ENCODE data around the gene EXOC3.
"Not testable (repeated sequence)": the region's sequence is repeated elsewhere in the genome, so short reads cannot be mapped to it uniquely, and the experiment has no call there.

Gene EXOC3

DNA sequence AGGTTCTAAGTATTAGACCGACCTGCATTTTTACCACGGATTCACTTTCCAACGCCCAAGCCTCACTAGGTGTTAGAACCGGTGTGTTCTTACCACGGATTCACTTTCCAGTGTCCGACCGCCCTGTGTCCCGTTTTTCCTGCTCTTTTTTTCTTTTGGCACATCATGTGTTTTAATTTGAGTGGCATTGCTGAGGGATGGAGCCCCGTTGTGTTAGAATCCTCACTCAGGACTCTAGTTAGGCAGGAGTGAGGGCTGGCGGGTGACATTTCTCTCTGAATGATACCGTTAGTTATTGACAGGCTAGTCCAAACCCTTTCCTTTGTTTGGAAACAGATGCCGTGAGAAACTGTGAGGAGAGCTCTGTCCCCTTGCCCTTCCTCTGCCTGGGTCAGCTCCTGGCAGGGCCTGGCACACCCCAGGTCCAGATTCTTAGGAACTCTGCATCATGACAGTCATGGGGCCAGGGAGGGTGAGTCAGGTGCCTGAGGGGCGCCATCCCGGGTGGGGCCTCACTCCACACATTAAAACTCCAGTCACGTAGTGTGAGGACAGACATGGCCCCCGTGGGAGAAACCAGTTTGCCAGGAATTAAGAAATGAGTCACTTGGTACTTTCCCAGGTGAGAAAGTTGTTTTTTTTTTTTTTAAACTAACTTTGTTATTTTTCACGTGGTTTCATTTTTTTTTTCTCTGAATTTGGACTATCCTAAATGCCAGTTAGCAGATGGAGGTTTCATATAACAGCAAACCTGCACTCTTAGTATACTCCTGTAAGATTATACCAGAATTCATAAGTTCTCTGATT, 15.8 kb downstream of the EXOC3 start:
- no peak for DNase-seq

DNA sequence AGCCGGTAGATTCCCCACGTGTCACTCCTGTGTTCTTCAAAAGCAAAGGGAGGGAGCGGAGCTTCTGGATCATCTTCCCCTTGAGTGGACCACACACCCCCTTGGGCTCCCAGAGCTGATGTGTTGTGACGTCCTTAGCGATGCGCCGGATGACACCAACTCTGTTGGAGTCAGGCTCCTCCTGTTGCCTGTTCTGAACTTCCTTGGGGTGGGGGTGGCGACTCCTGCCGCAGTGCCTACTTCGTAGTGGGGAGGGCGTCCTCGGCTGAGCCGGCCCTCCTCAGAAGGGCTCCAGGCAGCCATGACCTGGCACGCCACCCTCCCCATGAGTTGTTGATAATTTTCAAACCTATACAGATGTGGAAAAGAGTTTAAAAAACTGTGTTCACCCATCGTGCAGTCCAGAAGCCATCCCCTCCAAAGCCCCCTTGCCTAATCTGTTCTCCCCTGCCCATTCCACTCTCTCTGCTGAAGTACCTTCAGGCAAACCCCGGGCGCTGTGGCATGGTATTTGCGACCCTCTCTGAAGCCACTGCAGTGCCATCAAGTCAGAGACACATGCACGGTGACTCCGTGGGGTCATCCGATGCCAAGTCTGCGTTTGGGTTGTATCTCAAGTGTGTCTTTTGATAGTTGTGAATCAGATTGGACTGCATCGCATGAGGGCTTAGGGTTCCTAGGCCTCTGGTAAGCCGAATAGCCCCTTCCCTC, 16.7 kb downstream of the EXOC3 start:
- no peak for DNase-seq

DNA sequence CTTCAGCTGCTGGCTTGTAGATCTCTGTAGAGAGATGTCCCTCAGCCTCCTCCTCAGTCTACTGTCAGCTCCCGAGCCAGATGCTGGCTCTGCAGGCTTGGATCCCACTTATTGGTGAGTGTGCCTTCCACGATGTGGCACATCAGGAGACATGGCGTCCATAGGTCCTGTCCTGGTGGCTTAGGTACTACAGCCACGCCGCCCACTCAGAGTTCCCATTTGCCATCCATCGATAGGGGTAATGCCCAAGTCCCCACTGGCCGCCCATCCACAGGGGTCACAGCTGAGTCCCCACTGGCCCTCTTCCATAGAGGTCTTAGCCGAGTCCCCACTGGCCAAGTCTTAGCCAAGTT, 17.3 kb downstream of the EXOC3 start:
- DNase-seq = no peak

DNA sequence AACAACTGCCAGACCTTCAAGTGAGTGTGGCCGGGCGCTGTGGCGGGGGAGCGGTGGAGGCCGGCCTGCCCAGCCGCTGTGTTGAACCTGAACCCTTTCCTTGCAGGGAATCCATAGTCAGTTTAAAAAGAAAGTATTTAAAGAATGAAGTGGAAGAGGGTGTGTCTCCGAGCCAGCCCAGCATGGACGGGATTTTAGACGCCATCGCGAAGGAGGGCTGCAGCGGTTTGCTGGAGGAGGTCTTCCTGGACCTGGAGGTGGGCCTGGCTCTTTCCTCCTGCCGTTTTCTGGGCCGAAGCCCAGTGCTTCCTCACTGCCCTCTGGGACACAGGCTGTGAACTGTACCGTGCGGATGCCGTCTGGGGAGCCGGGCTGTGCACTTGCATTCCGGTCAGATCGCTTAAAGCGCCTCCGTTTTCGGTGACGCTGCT, 19.1 kb downstream of the EXOC3 start:
- no peak for DNase-seq

DNA sequence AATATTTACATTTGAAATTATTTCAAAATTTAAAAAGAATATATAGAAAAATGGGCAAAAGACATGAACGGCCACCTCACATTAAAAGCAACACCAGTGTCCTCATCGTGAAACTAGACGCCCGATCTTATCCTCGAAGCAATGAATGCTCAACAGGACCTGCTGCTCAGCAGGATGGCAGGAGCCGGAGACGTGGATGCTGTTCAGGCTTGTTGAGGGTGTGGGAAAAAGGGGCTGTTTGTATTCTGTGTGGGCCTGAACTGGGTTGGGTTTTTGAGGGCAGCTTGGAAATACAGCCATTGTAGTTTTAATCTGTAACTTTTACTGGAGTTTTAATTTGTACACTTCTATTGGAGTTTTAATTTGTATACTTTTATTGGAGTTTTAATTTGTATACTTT, 20.3 kb downstream of the EXOC3 start:
- DNase-seq = no peak

DNA sequence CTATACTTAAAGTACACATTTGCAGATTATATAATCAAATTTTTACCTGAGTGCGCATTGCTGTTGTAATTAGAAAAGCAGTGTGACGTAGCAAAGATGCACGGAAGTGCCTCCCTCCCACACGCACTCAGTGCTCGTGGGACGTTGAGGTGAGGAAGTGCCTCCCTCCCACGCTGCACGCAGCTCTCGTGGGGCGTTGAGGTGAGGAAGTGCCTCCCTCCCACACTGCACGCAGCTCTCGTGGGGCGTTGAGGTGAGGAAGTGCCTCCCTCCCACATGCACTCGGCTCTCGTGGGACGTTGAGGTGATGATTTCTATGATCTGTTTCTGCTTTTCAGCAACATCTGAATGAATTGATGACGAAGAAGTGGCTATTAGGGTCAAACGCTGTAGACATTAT, 21.0 kb downstream of the EXOC3 start:
- no peak for DNase-seq

DNA sequence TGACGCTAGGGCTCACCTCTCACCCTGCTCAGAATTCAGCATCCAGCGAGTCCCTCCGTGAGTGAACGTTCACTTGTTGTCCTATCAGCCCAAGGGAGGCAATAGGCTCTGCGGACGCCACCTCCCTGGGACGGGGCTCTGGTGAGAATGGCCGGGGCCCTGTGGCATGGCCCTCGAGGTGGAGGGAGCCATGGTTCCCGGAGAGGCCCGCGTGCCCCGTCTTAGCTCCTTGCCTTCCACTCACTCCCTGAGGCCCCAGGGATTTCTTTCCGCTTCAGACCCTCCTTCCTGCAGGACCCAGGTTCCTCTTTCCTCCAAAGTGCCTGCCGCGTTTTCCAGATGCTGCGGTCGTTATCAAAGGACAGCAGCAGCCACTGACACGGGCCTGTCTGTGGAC, 21.5 kb downstream of the EXOC3 start:
- no peak for DNase-seq

DNA sequence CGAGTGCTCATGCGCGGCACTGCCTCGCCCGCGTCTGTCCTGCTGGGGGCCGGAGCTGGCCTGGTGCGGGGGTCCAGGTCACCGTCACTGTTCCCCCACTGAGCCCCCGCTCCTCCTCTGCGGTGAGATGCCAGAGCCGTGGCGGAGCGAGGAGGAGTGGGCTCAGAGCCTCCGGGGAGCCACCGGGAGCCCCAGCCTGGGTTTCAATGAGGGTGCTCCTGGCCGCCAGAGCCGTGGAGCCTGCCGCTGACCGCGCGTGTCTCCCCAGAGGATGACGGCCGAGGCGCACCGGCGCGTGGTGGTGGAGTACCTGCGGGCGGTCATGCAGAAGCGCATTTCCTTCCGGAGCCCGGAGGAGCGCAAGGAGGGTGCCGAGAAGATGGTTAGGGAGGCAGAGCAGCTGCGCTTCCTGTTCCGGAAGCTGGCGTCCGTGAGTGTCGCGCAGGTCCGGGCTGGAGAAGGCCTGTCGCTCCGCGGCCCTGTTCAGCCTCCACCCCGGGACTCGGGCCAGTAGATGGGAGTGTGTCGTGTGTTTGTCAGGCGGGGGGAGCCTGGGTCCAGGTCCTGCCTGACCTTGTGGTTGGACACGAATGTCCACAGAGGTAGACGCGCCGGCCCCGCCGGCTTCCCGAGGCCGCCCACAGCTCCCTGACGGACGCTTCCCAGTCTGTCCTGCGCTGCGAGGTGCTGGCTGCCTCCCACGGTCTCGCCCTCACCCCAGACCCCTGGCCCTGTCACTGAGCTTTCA, 22.0 kb downstream of the EXOC3 start:
- no peak for DNase-seq

DNA sequence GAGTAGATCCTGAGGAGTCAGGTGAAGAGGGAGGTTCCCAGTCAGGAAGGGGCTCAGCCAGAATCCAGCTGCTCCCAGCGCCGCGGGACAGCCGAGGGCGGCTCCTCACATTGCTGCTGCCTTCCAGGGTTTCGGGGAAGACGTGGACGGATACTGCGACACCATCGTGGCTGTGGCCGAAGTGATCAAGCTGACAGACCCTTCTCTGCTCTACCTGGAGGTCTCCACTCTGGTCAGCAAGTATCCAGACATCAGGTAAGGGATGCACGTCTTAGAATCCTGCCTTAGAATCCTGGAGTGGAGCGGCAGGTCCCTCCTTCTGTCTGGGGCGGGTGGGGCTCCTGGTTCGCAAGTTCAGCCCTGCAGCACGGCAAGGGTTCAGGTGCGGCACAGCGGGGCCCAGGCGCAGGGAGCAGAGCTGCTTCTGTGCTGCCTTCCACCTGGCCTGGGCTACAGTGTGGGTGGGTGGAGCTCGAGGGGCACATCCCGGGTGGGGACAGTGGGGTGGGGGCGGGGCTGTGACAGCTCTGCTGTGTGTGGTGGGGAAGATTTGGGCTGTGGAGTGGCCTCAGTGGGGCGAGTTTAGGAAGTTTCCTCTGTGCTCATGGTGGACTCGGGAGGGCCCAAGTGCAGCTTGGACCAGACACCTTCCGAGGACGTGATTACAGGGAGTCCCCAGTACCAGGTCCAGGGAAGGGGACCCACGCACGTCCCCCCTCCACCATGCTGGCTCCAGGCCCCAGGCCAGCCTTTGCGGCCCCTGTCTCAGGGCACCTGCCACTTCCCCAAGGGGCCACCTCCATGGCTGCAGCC, 22.8 kb downstream of the EXOC3 start:
- no peak for DNase-seq

DNA sequence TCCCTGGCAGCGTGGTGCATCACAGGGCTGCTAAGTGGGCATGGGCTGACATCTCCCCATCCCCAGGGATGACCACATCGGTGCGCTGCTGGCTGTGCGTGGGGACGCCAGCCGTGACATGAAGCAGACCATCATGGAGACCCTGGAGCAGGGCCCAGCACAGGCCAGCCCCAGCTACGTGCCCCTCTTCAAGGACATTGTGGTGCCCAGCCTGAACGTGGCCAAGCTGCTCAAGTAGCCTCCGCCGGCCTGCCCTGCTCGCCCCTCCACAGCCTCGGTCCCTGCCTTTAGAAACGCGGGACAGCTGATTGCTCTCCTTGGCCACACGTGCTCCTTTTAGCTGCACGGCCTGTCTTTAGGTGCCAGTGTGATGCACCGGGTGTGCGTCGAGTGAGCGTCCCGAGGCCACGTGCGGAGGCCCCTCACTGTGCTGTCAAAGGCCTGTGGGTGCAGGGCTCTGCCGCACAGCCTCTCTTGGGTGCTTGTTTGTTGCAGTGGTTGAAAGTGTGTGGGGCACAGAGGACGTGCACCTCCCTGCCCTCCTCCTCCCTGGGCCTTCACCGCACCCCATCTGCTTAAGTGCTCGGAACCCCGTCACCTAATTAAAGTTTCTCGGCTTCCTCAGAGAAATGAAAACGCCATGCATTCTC, 23.8 kb downstream of the EXOC3 start:
- no peak for DNase-seq

DNA sequence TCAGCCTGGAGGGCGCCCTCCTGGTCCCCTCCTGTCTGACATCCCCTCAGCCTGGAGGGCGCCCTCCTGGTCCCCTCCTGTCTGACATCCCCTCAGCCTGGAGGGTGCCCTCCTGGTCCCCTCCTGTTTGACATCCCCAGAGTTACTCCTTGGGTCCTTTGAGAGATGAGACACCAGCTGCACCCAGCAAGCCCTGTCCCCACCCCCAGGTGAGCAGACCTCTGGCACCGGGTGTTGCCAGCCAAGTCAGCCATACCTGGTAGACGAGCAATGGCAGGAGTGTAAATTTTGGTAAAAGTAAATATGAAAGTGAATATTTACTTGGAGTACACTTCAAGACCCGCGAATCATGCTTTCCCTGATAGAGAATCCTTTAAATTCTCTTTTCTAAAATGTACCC, 25.4 kb downstream of the EXOC3 start:
- DNase-seq = no peak

DNA sequence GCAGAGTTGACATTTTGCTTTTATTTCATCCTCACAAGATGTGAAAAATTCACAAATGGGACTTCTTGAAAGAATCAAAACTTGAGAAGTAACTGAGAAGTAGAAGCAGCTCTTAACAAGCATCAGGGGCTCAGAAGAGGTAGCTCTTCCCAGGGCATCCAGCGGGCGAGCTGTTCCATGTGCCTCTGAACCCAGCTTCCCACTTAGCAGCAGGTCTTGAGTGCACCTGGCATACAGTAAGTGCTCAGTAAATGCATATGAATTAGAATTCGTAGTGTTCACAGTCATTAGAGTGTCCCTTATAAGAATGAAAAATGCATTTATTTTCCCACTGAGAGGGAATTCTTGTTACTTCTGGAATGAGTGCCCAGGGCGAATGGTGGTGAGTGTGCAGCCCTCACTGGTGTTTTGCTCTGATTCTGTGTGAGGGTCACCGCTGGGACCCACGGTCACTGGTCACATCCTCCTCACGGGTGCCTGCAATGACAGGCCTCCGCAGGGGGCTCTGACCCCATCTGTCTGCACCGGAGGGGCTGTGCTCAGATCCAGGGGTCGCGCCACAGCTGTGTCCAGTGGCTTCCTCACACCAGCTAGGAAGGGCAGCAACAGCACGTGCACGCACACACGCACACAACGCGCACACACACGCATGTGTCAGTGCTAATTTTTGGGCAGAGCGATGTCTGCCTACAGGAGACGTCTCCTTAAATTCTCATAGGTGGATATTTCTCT, 26.9 kb downstream of the EXOC3 start:
- no peak for DNase-seq

DNA sequence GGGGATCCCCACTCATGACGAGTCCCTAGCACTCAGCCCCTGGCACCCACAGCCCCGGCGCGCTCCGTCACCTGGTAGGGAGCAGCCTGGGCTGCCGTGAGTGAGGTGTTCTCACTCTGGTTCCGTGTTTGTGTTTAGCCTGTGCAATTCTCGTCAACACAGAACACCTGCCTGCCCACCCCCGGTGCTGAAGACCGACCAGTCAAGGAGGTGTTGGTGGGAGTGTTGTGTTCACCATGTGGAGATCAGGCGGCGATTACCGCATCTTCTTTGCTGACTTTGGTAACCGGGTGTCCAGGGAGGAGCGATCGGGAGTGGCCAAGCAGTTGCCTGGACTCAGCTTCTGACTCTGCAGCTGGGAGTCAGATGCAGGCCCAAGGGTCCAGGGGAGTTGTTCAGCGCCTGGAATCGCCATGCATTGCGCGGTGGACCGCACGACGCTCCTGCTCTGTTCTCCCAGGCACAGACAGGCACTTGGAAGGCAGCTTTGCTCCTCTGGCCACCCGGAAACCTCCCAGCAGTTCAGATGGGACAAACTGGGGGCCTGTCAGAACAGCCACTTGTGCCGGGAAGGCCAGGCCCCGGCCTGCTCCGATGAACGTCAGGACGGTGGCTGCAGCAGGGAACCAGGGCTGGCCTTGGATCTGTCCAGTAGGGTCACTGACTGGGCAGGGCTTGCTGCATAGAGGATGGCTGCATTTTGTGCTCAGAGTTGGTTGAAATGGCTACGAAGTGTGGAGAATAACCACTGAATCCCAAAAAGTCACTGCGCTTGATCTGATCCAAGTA, 28.2 kb downstream of the EXOC3 start:
- no peak for DNase-seq

DNA sequence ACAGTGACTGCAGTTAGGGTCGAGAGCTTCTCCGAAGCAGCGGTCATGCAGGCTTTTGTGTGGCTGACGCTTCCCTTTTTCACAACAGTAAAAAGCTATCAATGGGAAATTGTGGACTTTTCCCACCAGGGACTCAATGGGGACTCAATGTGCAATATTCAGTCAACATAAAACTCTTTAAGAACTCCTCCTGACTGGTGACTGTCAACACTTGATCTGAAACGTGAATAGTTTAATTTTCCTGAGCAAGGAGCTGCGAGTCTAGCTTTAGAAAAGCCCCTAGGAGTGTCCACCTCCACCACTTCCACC, 28.7 kb downstream of the EXOC3 start:
- DNase-seq = no peak

DNA sequence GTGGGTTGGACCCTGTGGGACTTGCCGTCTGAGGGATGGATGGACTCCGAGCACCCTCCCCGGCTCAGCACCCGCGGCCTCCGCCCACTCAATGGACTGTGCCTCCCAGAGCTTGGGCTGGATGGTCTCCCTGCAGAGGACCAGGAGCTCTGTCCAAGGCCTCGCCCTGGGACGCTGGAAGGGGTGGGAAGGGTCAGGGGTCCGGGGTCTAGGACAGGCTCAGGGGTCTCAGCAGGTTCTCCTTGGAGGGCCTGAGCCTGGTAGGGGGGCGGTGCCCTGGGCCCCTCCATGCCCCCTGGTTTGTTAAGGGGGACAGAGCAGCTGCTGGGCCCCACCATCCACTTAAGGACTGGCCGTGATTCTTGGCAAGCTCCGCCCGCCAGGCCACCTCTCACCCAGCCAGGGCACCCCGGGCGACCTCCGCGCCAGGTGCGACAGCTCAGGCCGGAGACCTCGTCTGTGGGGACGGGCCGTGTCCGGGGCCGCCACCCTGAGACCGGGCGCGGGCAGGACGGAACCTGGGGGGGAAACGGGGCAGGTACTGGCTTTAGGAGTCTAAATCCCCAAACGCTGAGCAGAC, 29.2 kb downstream of the EXOC3 start:
- DNase-seq = no peak

DNA sequence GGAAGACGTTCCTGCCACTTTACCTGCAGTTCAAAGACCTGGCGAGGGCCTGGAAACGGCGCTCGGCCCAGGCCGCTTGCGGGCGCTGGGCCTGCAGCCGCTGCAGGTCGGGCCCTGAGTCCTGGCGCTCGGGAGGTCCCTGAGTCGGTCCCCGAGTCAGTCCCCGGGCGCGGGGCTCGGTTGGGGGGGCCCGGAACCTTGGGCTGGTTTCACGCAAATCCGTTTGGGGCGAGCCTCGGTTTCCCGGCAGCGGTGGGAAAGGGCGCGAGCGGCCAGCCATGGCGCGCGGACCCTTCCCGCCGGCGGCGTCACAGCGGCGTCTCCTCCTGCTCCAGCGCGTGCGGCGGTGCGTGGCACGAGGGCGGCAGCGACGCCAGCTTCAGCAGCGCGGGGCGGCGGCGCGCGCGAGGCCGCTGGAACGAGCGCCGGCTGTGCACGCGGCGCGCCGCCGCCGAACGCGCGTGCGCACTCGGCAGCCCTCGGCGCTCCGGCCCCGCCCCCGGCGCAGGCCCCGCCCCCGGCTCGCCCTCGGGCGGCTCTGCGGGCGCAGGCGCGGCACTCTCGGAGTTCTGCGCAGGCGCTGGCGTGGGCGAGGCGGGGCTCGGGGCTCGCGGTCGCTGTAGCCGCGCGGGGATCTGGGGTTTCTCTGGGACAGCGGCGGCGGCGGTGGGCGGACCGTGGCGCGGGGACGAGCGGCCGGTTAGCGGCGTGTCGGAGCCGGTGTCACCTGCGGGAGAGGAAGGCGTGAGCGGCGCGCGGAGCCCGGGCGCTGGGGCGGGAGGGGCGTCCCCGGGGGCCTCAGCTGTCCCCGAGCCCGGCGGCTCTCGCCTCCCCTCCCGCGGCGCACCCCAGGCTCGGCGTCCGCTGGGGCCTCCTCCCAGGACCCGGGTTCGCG, 29.9 kb downstream of the EXOC3 start:
- peak; percentile 89 for DNase-seq

DNA sequence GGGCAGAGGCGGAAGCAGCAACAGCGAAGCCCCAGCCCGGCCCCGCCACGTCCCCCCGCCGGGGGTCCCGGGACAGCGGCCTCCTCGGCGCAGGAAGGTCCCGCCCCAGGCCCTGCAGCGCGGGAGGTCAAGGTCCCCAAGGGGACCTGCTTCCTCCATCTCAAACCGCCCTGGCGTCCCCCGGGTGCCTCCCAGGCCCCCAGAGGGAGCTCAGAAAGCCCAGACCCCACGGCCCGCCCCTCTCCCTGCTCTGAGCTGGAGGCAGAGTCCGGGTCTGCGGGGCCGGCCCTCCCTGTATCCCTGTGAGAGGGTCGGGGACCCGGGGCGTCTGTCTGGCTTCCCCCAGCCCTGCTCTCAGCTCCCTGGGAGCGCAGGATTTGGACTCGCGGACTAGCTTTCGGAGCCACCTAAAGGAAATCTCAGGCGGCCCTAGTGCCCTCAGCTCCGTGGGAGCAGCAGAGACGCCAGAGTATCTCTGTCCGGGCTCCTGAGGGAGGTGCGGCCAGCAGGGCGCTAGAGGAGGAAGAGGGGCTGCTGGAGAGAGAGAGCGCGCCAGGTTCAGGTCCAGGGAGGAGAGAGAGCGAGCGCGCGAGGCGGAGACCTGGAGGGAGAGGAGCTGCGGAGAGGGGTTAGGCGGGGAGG, 30.7 kb downstream of the EXOC3 start:
- DNase-seq = peak; percentile 79

DNA sequence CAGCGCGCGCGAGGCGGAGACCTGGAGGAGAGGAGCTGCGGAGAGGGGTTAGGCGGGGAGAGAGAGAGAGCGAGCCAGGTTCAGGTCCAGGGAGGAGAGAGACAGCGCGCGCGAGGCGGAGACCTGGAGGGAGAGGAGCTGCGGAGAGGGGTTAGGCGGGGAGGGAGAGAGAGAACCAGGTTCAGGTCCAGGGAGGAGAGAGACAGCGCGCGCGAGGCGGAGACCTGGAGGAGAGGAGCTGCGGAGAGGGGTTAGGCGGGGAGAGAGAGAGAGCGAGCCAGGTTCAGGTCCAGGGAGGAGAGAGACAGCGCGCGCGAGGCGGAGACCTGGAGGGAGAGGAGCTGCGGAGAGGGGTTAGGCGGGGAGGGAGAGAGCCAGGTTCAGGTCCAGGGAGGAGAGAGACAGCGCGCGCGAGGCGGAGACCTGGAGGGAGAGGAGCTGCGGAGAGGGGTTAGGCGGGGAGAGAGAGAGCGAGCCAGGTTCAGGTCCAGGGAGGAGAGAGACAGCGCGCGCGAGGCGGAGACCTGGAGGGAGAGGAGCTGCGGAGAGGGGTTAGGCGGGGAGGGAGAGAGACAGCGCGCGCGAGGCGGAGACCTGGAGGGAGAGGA, 31.4 kb downstream of the EXOC3 start:
- not testable (repeated sequence) for DNase-seq
